GM12878 (cell line): ENCODE results near the gene OLFM2. TPM values are rescaled to one million over a fixed set of nuclear protein-coding genes. Genes with fewer than 3 reads are reported as not detected.

Experiments
- MLLT1 ChIP-seq: fragments of 450-650 bp; IDR thresholded peaks from 2 replicates; pipeline ENCODE4 v1.6.1; 2016; ENCODE audit warnings: mild to moderate bottlenecking
- PKNOX1 ChIP-seq: fragments of 450-650 bp; IDR thresholded peaks from 2 replicates; pipeline ENCODE4 v1.6.1; 2016; ENCODE audit warnings: mild to moderate bottlenecking
- ZNF592 ChIP-seq: fragments of 450-650 bp; IDR thresholded peaks from 2 replicates; pipeline ENCODE4 v1.6.1; 2017; ENCODE audit warnings: mild to moderate bottlenecking, moderate library complexity
- polyA plus RNA-seq, 11 experiments: library from polyadenylated mRNA; depleted of rRNA in 4 of 11; unstranded in 6 of 11; stranded (reverse) in 5 of 11; fragments of >200 nt; fragmentation: Nextera tagmentation in 4 of 11; fragmentation: Illumina TruSeq in 1 of 11; extraction: Ambion mirVana in 4 of 11; extraction: Trizol in 1 of 11; gene quantifications; 1 replicate in 1 of 11; 2 replicates in 10 of 11; pipeline versions ENCODE4 v1.2.1 to v1.2.3, GENCODE V29; 2011 to 2016; ENCODE audit warnings: inconsistent platforms in 2 of 11, missing spikeins in 2 of 11, low read depth in 1 of 11
- total RNA-seq, 4 experiments: library from RNA; depleted of rRNA in 3 of 4; stranded (reverse); fragments of >200 nt in 3 of 4; fragmentation: Illumina TruSeq in 1 of 4; extraction: Trizol in 1 of 4; gene quantifications; 2 replicates each; pipeline versions ENCODE4 v1.2.1 to v1.2.3, GENCODE V29; 2013 to 2021

OLFM2 gene
- total and polyA plus RNA-seq, 10 of the 15 experiments (the other 5 are each of a cell fraction or from before 2014, with no cell fraction given), result 0.07 to 3.5 (median 0.27) TPM; not detected in 5

- TF ChIP-seq ZNF592 (no peak), PKNOX1 (peak; percentile 31; the same call in 1 of the 2 replicates), MLLT1 (no peak)
Measured at GRCh38 chr19:9935506-9936325, 599 bp downstream of the OLFM2 start (continued).
